Stimulated activated CD8-positive, alpha-beta memory T cell treated with anti-CD3 and anti-CD28 coated beads, Interleukin-7, amount 100 ng/mL, for 4 hours (primary cell): Measurements from ENCODE around the gene IKZF1.
A peak's percentile ranks its signal among the peaks of the same experiment; 100 is the strongest.

Experiments
- DNase-seq, 2 donors: peaks; one replicate each; pipeline ENCODE4 v3.0.0-alpha.2; 2020; ENCODE audit warnings: low read depth in 2 of 2

IKZF1 gene

DNA sequence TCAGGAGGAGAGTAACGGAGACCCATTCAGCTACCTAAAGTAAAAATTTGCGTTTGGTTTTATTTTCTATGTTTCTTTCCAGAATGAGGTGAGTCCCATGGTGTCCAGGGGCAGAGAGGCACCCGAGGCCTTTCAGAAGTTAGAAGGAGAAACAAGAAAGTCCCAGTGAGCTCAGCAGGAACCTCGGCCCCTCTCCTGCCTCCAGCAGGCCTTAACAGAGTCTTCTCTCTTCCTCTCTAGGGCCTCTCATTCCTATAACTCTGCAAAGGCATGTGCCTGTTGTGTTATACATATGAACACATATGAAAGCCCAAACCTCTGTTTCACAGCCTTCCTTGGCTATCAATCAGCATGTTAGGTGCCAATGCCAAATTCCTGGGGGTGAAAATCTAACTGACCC is 20.8 kb upstream of the IKZF1 start:
- no peak for DNase-seq

DNA sequence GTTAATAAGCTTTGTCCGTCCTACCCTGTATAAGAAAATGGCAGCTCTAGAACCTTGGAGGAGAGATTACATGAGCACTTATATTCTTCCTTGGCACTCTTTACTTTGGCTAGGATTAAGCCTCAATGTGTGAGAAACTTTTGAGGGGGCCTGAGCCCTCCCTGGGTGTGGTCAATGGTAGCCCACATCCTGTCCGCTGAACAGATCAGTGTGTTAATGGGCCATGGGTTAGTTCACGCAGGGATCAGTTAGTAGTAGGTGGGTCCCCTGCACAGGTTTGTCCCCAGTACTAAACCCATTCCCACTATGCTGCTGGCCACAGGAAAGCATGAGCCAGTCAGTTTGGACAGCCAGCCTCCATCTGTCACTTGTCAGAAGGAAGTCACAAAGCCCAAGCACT is 20.2 kb upstream of the IKZF1 start:
- no peak for DNase-seq

DNA sequence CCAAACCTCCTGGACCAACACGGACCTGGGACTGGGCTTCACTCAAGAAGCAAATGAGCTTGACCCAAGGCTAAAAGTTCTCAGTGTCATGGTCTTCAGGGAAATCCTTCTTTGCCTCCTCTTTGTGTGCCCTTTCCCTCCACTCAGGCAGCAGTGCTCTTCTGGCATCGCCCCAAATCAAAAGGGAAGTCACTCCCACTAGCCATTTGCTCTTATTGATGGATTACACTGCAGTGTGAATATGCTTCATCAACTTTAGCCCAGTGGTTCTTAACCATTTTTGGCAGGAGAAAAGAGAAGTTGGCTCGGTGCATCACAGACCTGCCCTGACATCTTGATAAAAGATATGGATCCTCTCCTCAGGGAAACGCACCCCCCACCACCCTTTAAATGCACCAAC is 19.2 kb upstream of the IKZF1 start:
- DNase-seq: no peak

DNA sequence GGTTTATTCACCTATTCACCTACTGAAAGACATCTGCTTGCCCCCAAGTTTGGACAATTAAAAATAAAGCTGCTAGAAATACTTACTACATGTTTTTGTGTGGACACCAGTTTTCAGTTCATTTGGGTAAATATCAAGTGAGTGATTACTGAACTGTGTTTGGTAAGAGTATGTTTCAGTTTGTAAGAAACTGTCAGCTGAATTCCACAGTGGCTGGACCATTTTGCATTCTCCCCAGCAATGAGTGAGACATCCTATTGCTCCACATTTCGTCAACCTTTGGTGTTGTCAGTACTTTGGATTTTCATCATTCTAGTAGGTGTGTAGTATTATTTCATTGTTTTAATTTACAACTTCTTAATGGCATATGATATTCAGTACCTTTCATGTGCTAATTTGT is 17.4 kb upstream of the IKZF1 start:
- no peak for DNase-seq

DNA sequence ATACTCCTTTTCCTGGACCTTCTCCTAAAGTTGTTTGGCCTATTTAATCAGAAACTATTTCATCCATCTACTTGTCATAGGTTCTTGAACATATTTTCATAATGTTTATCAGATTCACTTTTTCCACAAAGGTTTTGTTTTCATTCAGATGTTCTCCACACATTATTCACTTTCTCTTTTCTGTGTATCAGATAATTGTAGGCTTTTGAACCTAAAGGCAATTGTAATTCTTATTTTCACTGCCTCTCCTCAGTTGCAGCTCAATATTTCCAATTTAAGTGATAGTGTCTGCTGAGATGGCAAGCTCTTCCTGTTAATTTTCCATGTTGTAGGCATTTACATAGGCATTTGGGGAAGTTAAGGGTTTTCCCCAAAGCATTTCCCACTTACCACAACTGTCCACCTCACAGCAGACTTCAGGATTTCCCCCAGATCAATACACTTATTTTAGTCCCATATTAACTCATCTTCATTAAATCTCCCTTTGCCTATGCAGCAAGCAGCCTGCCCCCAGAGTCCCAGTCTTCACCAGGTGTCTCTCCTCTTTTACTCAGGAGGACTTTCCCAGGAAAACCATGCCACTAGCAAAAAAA is 12.3 kb upstream of the IKZF1 start:
- DNase-seq: no peak

DNA sequence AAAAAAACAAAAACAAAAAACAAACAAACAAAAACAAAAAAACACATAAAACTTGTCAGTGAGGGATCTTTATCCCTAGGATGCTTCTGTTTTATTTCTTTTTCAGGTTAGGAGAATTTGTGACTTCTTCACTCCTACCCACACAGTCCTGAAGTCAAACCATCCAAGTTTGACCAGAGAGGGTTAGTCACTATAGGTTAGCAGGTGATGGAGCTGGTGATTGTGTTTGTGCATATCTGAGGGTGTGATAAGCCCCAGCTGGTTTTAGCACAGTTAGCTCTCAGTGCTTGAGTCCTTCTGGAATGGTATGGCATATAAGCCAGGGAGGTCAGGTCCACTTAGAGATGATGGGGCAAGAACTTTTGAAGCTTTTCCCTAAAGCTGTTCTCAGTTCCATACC is 11.8 kb upstream of the IKZF1 start:
- DNase-seq: no peak

DNA sequence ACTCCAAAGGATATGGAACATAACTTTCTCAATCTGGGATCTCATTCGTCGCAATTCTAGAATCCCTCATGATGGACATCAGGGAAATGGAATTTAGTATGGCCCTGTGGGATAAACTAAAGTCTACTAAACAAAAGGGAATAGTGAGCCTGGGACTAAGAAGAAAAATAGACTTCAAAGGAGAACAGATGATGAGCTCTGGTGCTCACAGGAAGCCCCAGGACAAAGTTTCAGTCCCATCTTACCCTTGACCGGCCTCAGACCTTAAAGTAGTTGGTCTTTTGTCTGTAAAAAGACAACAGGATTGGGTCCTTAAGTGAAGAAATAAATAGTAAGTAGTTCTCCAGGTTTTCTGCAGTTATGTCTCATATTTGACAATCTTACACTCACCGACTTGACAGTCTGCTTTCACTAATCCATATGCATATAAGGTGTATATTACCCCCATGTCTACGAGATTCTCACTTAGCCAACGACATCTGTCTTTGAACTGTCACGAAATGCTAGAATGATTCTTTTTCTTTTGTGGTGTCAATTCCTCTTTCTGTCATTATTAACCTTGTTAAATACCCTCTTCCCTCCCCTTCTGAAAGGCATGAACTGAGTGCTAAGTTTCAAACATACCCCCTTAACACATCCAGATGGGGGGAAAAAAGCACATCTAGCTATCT is 10.9 kb upstream of the IKZF1 start:
- DNase-seq: no peak

DNA sequence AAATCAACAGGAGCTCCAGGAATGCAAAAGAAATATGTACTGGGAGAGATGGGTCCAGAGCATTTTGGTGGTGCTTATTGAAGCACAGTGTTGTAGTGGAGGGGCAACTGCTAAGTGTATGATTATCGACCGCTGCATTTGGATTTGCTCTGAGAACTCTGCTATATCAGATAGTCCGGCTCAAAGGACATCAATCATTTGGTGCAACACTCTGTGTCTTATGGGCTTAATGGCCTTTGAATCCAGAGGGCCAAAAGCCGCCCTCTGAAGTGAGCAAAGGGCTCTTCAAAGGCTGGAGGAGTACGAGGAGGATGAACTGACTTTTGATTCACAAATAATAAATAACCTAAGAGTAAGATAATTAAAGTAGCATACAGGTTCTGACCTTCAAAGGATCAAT is 9.4 kb upstream of the IKZF1 start:
- no peak for DNase-seq

DNA sequence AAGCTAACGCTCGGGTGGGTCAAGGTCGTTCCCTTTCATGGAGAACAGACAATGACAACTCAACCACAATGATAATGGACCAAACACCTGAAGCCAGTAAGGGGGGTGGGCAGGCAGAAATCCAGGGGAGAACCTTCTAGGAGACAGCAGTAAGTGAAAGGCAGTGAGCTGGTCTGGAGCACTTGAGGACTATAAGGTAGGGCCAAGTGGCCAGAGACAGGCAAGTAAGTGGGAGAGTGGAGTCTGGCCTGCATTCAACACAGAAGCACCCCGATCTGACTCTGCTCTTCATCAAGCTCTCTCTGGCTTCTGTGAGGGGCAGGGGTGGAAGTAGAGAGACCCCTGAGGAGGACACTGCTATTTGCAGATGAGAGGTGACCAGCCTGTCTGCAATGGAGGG is 7.7 kb upstream of the IKZF1 start:
- DNase-seq: no peak

DNA sequence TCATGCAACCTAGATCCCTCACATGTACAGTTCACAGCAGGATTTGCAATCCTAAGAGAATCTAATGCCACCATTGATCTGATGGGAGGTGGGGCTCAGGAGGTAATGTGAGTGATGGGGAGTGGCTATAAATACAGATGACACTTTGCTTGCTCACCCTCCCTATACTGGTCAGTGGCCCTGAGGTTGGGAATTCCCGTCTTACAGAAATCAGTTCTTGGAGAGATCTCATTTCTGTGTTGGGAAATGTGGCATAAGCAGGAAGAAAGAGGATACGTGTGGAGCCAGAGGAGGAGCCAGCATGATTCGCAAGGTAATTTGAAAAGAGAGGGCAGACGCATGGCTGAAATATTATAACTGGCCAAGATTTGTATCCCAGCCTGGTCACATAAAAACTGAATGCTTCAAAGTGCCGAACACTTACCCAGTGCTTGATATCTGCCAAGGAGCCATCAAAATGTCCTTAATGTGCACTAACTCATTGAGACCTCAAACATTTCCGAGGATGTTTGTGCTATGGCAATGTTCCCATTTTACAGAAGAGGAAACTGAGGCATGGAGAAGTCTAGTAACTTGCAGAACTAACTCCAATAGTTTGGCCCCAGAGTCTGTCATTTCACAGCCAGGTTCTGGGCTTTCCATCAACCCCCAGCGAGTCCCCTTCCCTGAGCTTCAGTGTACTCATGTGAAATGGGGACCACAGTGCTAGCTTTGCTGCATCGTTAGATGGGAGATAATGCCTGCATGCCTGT is 5.5 kb upstream of the IKZF1 start:
- no peak for DNase-seq

DNA sequence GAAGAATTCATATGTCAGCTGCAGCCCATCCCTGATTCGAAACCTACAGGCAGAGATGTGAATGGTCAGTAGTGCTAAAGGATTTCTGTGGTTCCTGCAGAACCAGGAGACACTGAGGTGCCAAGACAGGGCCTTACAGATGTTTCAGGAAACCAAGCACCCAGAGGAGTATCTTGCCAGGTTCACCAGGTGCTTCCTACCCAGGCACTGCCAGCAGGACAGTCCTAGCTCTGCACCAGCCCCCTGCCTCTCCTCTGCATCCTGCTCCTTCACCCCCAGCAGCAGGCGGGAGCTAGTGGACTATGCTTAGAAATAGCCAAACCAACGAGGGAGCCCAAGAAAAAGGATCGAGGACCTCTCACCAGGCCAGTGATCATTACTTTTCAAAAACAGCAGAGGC is 4.2 kb upstream of the IKZF1 start:
- DNase-seq: no peak

DNA sequence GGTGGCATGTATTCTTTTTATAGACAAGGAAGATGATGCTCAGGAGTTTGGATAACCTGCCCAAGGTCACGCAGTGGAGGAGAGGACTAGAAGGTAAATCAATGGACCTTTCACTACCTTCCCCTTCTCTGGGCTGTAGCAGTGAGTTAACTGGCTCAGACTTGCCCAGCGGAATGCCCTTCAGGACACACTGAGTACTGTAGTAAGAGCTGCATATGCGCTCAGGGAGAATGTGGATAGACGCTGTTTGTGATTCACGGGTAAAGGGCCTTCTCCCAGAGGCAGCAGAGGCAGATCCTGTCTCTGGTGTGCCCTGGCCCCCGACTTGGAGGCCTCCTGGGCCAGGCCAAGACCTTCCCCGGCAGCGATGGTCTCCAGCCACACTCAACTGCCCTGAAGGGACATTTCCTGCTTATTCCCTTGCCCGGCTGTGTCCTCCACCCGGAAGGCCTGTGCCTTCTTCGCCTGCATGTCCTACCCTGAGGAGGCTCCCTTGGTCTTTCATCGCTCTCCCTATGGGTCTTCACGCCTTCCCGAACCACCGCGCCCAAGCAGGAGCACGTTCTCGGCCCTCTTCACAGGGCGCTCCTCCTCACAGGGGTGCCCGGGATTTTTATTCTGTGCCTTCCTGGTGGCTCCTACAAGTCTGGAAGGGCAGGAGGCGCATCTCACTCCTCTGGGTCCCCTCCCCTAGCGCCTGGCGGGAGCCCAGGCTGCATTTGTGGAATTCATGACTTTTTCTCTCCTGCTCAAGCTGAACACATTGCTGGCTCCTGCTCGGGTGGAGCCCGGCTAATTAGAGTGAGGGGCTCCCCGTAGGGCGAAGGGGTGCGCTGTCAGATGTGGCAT is 1.8 kb upstream of the IKZF1 start:
- no peak for DNase-seq

DNA sequence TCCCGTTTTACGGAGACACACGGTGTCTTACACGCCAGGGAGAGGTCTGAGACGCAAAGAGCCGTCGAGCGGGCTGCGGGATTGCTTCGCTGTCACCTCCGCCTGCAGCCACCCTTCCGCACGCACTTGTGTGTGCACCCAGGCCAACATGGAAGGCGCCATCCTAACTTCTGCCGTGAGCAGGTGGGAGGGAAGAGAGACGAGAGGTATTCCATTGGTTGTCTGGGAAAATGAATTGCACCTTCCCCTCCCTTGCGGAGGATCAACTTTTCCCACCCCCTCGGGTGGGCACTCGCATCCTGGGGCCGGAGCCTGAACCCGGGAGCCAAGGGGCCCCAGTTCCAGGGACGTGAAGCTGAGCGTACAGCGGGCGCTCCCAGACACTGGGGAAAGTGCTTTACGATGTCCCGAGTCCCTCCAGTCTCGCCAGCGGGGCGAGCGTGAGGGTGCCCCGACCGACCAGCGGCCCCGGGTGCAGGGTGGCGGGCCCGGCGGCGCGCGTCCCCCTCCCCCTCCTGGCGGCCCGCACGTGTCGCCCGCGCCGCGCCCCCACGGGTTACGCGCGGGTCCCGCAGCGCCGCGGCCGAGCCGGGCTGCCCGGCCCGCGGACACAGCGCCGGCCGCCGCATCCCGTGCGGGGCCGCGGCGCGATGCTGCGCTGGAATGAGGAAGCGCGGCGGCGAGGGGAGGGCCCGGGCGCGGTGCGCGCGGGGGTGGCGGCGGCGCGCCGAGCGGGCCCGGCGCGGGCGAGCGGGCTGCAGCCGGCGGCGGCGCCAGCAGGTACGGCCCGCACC is 984 bp upstream of the IKZF1 start:
- no peak for DNase-seq

DNA sequence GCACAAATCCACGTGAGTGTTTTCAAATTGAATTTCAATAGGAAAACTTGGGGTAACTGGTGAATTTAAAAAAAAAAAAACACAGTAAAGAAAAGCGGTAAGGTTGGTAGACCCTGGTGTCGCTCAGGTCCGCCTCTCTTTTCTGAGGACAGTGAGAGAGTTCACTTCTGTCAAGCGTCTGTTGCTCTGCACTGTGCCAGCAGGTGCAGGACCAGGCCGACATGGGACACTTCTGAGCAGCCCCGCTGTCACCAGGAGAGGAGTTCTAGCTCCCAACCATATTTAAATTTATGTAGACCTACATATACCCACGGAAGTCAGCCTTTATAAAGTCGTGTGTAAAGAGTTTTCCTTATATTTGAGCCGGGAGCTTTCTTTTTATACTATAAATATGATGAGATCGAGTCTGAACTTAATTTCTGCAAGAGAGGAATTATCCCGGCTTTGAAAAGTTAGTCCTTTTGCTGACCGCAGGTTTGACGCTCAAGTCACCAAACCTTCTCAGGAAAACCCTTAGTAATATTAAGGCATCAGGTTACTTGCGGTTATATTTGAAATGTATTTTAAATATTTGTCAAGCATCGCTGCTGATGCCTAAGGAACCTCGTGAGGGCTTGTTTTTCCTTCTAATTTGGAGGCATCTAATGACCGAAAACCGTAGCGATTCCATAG is 531 bp downstream of the IKZF1 start:
- DNase-seq: peak in 1 of 2 donors; percentile 50

DNA sequence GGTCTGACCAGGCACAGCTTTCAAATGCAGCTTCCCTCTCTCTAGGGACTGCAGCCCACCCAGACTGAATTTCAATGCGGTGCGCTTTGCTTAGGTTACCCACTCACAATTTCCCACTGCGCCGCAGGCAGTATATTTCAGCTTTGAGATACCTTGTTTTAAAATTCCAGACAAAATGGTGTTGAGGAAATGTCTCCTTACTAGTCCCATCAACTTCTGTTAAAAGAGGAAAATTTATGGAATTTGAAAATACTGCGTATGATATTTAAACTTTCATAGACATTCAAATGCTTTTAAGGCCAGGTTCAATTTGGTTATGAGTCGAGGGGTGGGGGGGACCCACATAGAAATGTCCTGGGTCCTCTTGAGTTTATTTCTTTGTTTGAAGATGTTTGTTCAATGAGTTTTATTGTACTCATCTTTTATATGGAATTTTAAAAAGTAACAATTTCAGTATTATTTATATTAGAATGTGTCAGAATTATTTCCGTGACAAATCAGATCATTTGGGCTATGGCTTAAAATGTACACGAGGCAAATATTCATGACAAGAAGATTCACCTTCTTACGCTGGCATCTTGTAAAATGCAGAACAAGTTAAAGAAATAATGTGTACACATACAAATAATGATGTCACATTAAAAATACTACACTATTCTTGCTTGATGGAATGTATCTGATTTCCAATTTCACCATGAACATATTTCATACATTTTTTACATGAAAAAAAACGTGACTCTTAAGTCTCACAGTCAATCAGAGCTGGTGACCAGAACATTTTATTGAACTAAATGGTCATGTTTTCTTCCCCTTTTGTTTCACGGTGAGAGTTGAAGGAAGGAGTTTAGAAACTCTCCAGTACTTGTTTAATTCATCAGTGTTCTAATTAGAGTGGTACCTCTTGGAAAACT is 1.3 kb downstream of the IKZF1 start:
- no peak for DNase-seq

DNA sequence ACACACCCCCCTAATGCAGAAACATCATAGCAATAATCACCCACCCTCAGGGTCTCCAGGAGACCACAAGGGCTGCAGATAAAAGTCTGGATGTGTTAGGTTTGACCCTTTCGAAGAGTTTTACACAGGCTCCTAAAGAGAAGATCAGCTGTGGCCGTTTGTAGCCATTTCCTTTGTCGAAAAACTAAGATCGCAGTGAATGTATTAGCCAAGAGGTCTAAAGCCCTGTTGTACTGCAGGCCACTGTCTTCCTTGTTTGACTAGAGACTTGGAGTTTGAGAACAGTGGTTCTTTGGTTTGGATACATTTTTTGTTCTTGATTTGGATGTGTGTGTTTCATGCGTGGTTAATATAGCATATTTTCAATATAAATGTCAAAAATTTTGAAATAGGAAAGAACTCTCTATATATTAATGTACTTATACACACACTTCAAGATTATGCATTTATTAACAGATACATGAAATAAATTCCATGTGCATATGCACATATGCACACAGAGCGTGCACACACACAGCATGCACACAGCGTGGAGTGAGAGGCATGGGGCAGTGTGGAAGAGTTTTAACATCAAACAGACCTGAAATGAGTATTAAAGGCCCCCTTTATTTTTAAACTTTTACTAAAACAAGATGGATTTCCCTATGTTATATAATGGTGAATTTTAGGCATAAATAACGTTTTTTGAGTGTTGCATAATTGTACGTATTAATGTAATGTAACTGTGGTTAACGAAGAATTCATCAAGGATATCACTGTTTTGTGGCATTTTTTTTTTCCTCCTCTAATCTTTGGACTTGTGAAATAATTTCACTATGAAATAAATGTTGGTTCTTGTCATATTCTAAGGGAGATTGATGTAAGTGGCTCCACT is 2.2 kb downstream of the IKZF1 start:
- DNase-seq: no peak

DNA sequence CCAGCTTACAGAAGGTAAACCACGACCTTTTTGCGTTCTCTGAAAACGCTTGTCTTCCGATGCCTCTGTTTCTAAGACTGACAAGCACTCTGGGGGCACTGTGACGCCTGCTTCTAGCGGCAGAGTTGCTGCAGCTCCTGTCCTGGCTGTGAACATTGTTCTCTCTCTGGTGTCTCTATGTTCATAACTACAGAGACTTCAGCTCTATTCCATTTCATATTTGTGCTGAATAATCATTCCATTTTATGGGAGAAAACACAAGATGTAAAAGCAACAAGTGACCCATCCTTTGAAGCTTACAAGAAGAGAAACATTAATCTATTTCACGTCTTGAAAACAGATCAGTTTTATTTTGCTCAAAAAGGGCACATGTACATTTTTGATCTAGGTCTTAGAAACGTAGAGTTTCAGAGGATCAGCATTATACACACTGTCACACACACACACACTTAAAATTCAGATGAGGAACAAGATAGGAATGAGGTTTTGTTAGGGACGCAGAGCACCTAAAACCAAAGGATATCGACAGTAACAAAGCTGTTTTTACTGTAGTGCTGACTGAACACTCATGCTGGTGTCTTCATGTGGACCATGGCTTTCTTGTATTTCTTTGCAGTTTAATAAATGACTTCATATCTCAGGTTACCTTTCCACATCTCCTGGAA is 3.0 kb downstream of the IKZF1 start:
- peak; percentile 56 to 60 for DNase-seq

DNA sequence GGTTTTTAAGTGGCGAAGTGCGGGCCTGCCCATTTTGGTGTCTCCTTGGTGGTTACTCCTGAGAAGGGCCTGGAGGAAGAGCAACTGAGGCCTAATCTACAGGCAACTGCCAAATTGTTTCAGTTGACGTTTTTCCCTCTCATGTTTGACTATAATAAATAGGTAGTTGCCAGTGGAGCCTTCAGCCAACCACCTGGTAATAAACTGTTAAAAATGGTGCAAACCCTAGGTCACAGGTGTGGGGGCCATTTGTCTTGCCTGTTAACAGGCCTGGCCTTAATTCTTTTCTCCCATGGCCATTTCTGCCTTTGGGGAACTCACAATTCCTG is 3.7 kb downstream of the IKZF1 start:
- DNase-seq: no peak
